Fibroblast of pulmonary artery (primary cell): Measurements from ENCODE around the gene NCOR1.
A peak's percentile ranks its signal among the peaks of the same experiment; 100 is the strongest.

Source experiments
- DNase-seq: peaks from one replicate; pipeline ENCODE4 v3.0.0-alpha.2; 2010; ENCODE audit warnings: low read depth
- H3K4me3 ChIP-seq: replicated peaks from 2 replicates; pipeline ENCODE4 v1.5.1; 2011; ENCODE audit warnings: low read depth, mild to moderate bottlenecking, control low read depth, low read length, moderate library complexity
- TF ChIP-seq, protein P1 (sequence below): IDR thresholded peaks from 2 replicates; pipeline ENCODE4 v1.5.1; 2011; ENCODE audit warnings: mild to moderate bottlenecking, control low read depth, low read length, inconsistent platforms; ENCODE audit errors: missing control alignments

Gene NCOR1

DNA sequence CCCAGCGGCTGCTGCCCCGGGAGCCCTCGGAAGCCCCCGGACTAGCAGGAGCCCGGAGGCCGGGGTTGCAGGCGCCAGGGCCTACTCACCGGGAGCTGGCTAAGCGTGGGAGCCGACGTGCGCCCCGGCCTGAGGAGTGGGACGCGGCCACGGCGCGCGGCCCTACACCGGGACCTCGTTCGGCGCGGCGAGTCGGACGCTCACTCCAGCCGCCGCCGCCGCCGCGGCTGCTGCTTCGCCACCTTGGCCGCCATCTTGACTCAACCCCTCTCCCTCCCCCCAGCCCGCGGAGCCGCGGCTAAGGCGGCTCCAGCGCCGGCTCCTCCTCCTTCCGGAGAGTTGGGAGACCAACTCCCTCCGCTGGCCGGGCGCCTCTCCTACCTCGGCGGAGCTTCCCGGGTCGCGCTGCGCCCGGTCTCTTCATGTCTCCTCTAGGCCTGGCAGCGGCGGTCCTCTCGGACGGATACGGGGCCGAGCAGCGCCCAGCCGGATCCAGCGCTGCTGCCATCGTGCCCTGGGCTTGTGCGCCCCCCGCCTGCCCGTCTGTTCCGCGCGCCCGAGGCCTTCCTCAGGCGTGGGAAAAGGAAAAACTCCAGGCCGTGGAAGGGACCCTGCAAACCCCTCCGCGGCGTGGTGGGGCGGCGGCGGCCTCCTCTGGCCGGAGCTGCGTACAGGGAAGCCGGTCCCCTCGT, at the start of gene NCOR1:
Gene NCOR1, minus strand, starts transcription at position 262 of the 692 bp plus-strand sequence. CDS start 20,965 bp downstream, outside the sequence.
- DNase-seq = peak; percentile 94
- TF ChIP-seq, protein P1, sequence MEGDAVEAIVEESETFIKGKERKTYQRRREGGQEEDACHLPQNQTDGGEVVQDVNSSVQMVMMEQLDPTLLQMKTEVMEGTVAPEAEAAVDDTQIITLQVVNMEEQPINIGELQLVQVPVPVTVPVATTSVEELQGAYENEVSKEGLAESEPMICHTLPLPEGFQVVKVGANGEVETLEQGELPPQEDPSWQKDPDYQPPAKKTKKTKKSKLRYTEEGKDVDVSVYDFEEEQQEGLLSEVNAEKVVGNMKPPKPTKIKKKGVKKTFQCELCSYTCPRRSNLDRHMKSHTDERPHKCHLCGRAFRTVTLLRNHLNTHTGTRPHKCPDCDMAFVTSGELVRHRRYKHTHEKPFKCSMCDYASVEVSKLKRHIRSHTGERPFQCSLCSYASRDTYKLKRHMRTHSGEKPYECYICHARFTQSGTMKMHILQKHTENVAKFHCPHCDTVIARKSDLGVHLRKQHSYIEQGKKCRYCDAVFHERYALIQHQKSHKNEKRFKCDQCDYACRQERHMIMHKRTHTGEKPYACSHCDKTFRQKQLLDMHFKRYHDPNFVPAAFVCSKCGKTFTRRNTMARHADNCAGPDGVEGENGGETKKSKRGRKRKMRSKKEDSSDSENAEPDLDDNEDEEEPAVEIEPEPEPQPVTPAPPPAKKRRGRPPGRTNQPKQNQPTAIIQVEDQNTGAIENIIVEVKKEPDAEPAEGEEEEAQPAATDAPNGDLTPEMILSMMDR = peak; percentile 30
- peak within 1 kb of the TSS; percentile 87 for H3K4me3 ChIP-seq

DNA sequence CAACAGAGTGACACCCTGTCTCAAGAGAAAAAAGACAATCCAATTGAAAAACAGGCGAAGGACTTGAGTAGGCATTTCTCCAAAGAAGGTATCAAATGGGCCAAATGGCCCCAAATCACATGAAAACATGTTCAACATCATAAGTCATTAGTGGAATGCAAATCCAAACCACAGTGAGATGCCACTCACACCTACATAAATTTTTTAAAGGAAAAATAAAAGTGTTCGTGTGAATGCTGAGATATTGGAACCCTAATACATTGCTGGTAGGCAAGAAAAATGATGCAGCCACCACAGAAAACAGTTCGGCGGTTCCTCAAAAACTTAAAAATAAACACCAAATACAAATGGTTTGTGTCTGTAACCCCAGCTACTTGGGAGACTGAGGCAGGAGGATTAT, 46.9 kb upstream of the NCOR1 start:
- no peak overlapping the region for H3K4me3 ChIP-seq
- TF ChIP-seq, protein P1 = no peak
- DNase-seq = no peak

DNA sequence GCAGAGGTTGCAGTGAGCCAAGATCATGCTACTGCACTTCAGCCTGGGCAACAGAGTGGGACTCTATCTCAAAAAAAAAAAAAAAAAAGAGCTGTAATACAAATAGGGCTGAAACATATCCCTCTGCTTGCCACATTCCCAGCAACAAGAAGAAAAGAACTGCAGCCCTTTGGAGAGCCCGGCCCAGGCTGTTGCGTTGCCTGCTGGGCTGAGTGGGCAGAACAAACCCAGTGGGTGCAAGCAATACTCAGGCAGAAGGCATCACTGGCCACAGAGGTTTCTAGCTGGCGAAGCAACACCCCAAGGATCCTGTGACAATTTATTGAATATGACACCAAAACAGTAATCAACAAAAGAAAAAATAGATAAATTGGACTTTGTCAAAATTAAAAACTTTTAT, 45.7 kb upstream of the NCOR1 start:
- H3K4me3 ChIP-seq = no peak overlapping the region
- no peak for DNase-seq
- TF ChIP-seq, protein P1 = no peak

DNA sequence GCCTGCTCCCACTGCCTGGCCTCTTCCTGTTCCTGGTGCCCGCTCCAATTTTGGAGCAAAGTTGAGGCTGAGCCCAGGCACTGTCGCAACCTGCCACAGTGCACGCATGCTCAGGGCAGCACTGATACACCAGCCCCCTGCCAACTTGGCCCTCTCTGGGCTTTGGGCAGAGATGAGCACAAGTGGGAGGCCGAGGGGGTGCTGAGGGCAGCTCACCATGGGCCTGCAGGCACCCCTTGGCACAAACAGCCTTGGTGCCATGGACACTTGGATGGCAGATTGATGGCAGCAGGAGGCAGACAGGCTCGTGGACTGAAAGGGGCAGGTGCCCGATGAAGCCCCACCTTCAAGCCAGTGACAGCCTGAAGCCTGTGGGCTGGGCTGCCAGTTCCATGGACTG, 44.6 kb upstream of the NCOR1 start:
- no peak overlapping the region for H3K4me3 ChIP-seq
- DNase-seq = no peak
- TF ChIP-seq, protein P1 = no peak

DNA sequence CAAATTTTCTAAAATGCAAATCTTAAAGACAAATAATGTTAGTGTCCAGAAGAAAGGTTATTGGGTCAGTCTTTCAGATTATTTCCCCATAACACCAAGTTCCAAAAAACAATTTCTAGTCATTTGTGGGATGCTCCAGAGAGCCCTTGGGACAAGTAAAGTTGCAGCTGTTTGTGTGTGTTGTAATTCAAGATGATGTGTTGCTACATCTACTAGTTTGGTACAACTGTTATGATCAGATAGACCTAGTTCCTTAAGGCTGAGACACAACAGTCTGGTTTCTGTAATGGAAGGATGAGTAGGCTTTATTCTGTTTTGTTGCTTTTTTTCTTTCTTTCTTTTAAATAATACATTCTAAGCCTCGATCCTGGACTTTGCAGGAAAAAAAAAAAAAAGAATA, 43.6 kb upstream of the NCOR1 start:
- no peak overlapping the region for H3K4me3 ChIP-seq
- DNase-seq = peak; percentile 45
- TF ChIP-seq, protein P1 = no peak

DNA sequence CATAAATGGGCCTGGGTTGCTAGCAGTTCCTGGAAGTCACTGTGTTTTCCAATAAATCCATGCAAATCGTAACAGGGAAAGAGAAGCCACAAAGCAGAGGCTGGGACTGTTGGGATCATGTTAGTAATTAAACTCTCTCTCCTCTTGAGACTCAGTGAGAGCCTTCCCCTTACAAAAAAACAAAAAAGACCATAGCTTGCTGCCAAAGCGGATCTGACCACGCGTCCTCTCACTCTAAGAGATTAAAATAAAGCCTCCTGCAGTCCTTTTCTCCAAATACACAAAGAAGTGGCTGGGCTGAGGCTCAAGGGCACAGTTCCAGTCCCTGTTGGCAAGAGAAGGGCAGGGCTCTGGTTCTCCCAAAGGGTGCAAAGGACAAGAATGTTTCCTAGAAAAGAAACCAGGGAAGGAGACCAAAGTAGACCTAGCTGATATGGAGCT, 40.2 kb upstream of the NCOR1 start:
- peak overlapping the region; percentile 18 for H3K4me3 ChIP-seq
- peak; percentile 63 for DNase-seq
- TF ChIP-seq, protein P1 = no peak

DNA sequence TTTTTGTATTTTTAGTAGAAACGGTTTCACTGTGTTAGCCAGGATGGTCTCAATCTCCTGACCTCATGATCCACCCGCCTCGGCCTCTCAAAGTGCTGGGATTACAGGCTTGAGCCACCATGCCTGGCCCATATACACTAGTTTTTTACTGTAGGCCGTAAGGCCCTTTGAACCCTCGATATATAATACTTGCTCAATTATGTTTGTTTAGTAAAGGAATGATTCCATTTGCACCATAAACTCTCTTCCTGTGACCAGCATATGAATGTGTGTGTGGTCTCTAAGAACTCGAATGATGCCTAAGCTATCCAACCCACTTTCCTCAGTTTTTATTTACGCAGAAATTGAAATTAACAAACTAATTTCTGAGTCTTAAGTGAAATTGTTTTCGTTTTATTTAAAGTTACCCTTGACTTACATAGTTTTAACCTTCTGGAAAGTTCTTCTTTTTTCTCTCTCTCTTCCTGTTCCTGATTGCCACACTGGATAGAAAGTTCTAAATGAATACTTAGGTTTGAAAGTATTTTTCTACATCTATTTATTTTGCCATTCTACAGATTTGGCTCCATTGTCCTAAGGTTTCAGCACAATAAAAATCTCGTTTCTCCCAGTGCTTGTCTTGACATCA, 39.6 kb upstream of the NCOR1 start:
- no peak overlapping the region for H3K4me3 ChIP-seq
- no peak for DNase-seq
- TF ChIP-seq, protein P1 = no peak
